ENCODE data around the gene CHL1.
A peak's percentile ranks its signal among the peaks of the same experiment; 100 is the strongest.

Gene CHL1

DNA sequence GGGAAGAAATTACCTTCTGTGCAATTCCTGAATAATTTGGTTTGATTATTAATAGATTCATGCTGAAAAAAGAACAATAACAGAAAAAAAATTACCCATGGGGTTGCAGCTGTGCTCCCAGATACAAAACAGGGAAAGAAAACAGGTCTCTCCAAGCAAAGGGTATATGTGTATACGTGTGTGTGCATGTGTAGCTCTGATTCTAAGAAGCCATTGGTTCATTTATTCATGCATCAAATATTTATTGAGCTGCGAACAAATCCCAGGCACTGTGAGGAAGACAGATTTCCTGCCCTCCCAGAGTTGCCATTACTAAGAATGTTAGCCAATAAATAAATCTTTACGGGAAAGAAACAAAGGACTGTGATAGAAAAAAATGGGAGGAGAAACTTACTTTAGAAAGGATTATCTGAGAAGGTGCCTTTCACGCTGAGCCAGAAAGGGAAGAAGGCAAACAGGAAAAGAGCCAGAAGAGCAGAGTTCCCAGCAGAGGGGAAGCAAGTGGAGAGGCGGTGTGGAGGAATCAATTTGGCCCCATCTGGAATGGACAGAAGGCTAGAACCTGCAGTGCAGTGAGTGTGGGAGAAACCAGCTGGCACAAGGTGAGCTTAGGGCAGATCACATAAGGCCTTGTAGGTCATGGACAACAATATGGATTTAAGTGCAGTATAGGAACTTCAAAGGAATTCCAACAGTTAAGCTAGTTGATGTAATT is 20.7 kb downstream of the CHL1 start:
- Histone ChIP-seq H3K4me3 (ENCODE audit: low read depth, low read length, poor library complexity, severe bottlenecking) (no peak overlapping the region), H3K27ac (ENCODE audit: low read depth, low read length, poor library complexity, severe bottlenecking) (peak overlapping the region; percentile 42), H3K4me1 (ENCODE audit: insufficient read depth, low read length, severe bottlenecking) (peaks cover 52% of the 10 kb centered on the region), H3K36me3 (ENCODE audit: insufficient read depth, low read length) (0 out of 2 replicates have a peak, but pooled peaks cover 9% of the 10 kb centered on the region), H2AFZ (ENCODE audit: low read length) (no peak overlapping the region), H3K79me2 (ENCODE audit: insufficient read depth, low read length) (no peaks in the 10 kb centered on the region), H3K27me3 (ENCODE audit: insufficient read depth, low read length) (no peaks in the 10 kb centered on the region), H3K9ac (ENCODE audit: low read length) (no peak overlapping the region), H3K9me2 (ENCODE audit: low read depth, low read length) (no peaks in the 10 kb centered on the region), H3F3A (ENCODE audit: insufficient read depth, low read length) (peaks cover 2% of the 10 kb centered on the region; the same call in 1 of the 2 replicates), H3K4me2 (ENCODE audit: low read length) (no peak overlapping the region), H4K20me1 (ENCODE audit: insufficient read depth, low read length) (no peaks in the 10 kb centered on the region), H3K9me3 (ENCODE audit: low read length) (peaks cover 2% of the 10 kb centered on the region; the same call in 1 of the 2 replicates)
- TF ChIP-seq EZH2 (IDR thresholded peaks at IDR 0.05; ENCODE audit: borderline replicate concordance, low read length): no peak
- TF ChIP-seq, protein P1, sequence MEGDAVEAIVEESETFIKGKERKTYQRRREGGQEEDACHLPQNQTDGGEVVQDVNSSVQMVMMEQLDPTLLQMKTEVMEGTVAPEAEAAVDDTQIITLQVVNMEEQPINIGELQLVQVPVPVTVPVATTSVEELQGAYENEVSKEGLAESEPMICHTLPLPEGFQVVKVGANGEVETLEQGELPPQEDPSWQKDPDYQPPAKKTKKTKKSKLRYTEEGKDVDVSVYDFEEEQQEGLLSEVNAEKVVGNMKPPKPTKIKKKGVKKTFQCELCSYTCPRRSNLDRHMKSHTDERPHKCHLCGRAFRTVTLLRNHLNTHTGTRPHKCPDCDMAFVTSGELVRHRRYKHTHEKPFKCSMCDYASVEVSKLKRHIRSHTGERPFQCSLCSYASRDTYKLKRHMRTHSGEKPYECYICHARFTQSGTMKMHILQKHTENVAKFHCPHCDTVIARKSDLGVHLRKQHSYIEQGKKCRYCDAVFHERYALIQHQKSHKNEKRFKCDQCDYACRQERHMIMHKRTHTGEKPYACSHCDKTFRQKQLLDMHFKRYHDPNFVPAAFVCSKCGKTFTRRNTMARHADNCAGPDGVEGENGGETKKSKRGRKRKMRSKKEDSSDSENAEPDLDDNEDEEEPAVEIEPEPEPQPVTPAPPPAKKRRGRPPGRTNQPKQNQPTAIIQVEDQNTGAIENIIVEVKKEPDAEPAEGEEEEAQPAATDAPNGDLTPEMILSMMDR (IDR thresholded peaks at IDR 0.05; ENCODE audit: low read length): no peak

DNA sequence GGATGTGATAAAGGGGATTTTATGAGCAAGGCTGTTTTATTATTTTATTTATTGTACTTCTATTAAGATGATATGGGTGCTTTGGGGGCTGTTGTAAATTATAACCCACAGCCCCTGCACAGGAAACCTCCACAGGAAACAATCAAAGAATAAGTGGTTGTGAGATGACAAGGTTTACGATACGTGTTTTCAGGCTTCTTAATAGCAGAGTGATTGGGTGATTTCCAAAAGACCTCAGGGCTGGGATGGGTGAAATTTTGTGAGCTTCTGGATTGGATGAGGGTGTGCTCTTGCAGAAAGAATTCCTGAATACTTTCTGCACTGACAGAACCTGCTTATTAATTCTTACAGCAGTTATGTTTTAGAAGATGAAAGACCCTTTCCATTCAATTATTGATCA is 21.4 kb downstream of the CHL1 start:
- no peaks in the 10 kb centered on the region for H3K9me2 ChIP-seq (ENCODE audit: low read depth, low read length)
- no peaks in the 10 kb centered on the region for H3K27me3 ChIP-seq (ENCODE audit: insufficient read depth, low read length)
- H3K4me1 ChIP-seq (ENCODE audit: insufficient read depth, low read length, severe bottlenecking): peaks cover 45% of the 10 kb centered on the region
- TF ChIP-seq EZH2 (IDR thresholded peaks at IDR 0.05; ENCODE audit: borderline replicate concordance, low read length): no peak
- TF ChIP-seq, protein P1 (IDR thresholded peaks at IDR 0.05; ENCODE audit: low read length): no peak
- no peaks in the 10 kb centered on the region for H3K79me2 ChIP-seq (ENCODE audit: insufficient read depth, low read length)
- H3K9ac ChIP-seq (ENCODE audit: low read length): no peak overlapping the region
- H3F3A ChIP-seq (ENCODE audit: insufficient read depth, low read length): peaks cover 2% of the 10 kb centered on the region; the same call in 1 of the 2 replicates
- H3K36me3 ChIP-seq (ENCODE audit: insufficient read depth, low read length): 0 out of 2 replicates have a peak, but pooled peaks cover 9% of the 10 kb centered on the region
- H4K20me1 ChIP-seq (ENCODE audit: insufficient read depth, low read length): no peaks in the 10 kb centered on the region
- no peak overlapping the region for H3K4me3 ChIP-seq (ENCODE audit: low read depth, low read length, poor library complexity, severe bottlenecking)
- H3K9me3 ChIP-seq (ENCODE audit: low read length): peaks cover 4% of the 10 kb centered on the region; the same call in 1 of the 2 replicates
- H3K4me2 ChIP-seq (ENCODE audit: low read length): peak overlapping the region; percentile 29
- no peak overlapping the region for H2AFZ ChIP-seq (ENCODE audit: low read length)
- peak overlapping the region; percentile 56 for H3K27ac ChIP-seq (ENCODE audit: low read depth, low read length, poor library complexity, severe bottlenecking)

DNA sequence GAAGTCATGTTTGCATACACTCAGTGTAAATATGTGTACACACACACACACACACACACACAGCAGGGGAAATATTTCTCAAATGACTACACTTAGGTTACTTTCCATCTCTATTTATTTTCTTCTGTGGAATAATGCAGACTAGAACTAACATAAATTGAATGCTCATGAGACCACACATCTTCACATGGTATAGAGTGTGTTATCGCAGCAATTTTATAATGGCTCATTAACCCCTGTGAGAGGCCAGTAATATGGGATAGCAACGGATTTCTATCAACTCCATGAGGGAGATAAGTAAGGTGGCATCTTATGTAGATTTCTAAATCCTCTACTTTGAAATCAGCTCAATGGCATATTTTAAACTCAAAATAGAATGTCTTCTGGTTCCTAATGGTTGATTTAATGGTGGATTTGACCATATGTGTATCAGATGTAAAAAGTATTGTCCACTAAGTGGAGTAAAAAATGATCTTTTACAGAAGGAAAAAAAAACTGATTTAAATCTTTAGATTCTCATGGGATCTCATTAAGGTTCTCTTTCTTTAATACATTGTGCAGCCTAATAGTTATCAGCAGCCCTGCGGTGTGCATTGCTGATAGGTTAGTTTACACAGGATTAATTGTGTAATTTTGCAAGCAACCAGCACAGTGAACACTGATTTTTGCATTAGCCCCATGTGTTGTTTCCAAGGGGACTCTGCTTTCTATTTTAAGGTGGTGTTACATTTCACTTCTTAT is 32.0 kb downstream of the CHL1 start:
- H3K9me3 ChIP-seq (ENCODE audit: low read length): peaks cover 3% of the 10 kb centered on the region; the same call in 1 of the 2 replicates
- no peaks in the 10 kb centered on the region for H3K27me3 ChIP-seq (ENCODE audit: insufficient read depth, low read length)
- H3K9ac ChIP-seq (ENCODE audit: low read length): peak overlapping the region; percentile 42; the same call in 1 of the 2 replicates
- no peaks in the 10 kb centered on the region for H4K20me1 ChIP-seq (ENCODE audit: insufficient read depth, low read length)
- no peak overlapping the region for H3K4me3 ChIP-seq (ENCODE audit: low read depth, low read length, poor library complexity, severe bottlenecking)
- no peak overlapping the region for H3K4me2 ChIP-seq (ENCODE audit: low read length)
- no peaks in the 10 kb centered on the region; the same call in 1 of the 2 replicates for H3F3A ChIP-seq (ENCODE audit: insufficient read depth, low read length)
- no peak overlapping the region for H3K27ac ChIP-seq (ENCODE audit: low read depth, low read length, poor library complexity, severe bottlenecking)
- TF ChIP-seq, protein P1 (IDR thresholded peaks at IDR 0.05; ENCODE audit: low read length): no peak
- no peak for TF ChIP-seq EZH2 (IDR thresholded peaks at IDR 0.05; ENCODE audit: borderline replicate concordance, low read length)
- H3K79me2 ChIP-seq (ENCODE audit: insufficient read depth, low read length): no peaks in the 10 kb centered on the region
- no peak overlapping the region for H2AFZ ChIP-seq (ENCODE audit: low read length)
- no peaks in the 10 kb centered on the region for H3K36me3 ChIP-seq (ENCODE audit: insufficient read depth, low read length)
- no peaks in the 10 kb centered on the region for H3K9me2 ChIP-seq (ENCODE audit: low read depth, low read length)
- peaks cover 48% of the 10 kb centered on the region for H3K4me1 ChIP-seq (ENCODE audit: insufficient read depth, low read length, severe bottlenecking)
